Lower lobe of right lung (tissue), 2 donors: ENCODE results near the gene SPACA6. TPM values are rescaled to one million over a fixed set of nuclear protein-coding genes. Genes with fewer than 3 reads are reported as not detected.

Experiments
- ATAC-seq, 2 donors: fragments of 200-7000 bp; cut with Tn5 transposase; one replicate each; pipeline ENCODE4 v1.9.1; 2020 to 2022; ENCODE audit warnings: mild to moderate bottlenecking in 2 of 2, moderate library complexity in 2 of 2
- DNase-seq: peaks from one replicate; pipeline ENCODE4 v3.0.0-alpha.2; 2020
- H3K27ac ChIP-seq: fragments of 200-600 bp; one replicate; pipeline ENCODE4 v1.8.0; 2022
- H3K27me3 ChIP-seq: fragments of 200-600 bp; one replicate; pipeline ENCODE4 v1.8.0; 2022; ENCODE audit warnings: low read depth
- H3K36me3 ChIP-seq: fragments of 200-600 bp; one replicate; pipeline ENCODE4 v1.8.0; 2022; ENCODE audit warnings: mild to moderate bottlenecking
- H3K4me1 ChIP-seq: fragments of 200-600 bp; one replicate; pipeline ENCODE4 v1.8.0; 2022
- H3K4me3 ChIP-seq: fragments of 200-600 bp; one replicate; pipeline ENCODE4 v1.8.0; 2022; ENCODE audit warnings: mild to moderate bottlenecking
- H3K9me3 ChIP-seq: fragments of 200-600 bp; one replicate; pipeline ENCODE4 v1.8.0; 2022
- CTCF ChIP-seq: fragments of 200-600 bp; IDR thresholded peaks from one replicate; pipeline ENCODE4 v1.8.0; 2022; ENCODE audit warnings: antibody characterized with exemption, mild to moderate bottlenecking
- intact Hi-C: fragments of 100-400 bp; cut with DNase I; formaldehyde crosslinking; loops from one replicate; pipeline ENCODE4 v1.11.0; 2022
- total RNA-seq: library from RNA; stranded (reverse); fragmentation: NEBNext Ultra II Directional; extraction: Animal tissue kit (Norgen Biotek cat#: 25700); gene quantifications from one replicate; pipeline ENCODE4 v1.2.1, GENCODE V29; 2021
- donor health status: DM: no; HTN: yes; CAD: no; lungs with severe emphysema.

The SPACA6 gene
- total RNA-seq, 1 donor from 2014 or later: 19.8 TPM

DNA sequence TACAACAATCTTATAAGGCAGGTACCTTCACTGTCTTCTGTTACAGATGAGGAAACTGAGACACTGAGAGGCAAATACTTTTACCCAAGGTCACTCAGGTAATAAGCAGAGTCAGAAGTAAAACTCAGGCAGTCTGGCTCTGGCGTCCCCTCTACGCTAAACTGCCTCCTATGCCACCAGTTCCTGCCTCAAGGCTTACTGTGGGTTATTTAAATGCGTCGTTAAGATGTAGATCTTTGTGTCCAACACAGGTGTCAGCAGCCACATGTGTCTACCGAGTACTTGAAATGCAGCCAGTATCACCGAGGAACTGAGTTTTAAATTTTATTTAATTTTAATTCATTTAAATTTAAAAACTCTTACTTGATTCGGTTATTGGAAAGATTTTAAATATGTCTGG is 28.8 kb downstream of the SPACA6 start:
- Histone ChIP-seq H3K36me3 (no peaks in the 10 kb centered on the region), H3K4me1 (peaks cover 5% of the 10 kb centered on the region), H3K9me3 (no peaks in the 10 kb centered on the region), H3K27ac (no peak overlapping the region), H3K4me3 (no peak overlapping the region), H3K27me3 (peaks cover 62% of the 10 kb centered on the region)
- no peak for DNase-seq
- TF ChIP-seq CTCF: no peak
- intact Hi-C loops: no loop called here
- no peak for ATAC-seq

DNA sequence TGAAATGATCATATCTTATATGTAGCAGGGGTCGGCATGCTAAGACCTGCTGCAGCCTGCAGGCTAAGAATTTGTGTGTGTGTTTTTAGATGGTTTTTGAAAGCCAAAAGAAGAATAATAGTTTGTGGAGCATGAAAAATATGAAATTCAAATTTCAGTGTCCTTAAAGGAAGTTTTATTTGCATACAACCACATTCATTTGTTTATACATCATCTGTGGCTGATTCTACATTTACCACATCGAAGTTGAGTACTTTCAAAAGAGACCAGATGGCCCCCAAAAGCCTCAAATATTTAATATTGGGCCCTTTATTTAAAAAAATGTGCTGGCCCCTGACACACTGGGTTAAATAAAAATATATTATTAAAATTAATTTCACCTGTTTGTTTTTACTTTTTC is 29.4 kb downstream of the SPACA6 start:
- Histone ChIP-seq H3K9me3 (no peaks in the 10 kb centered on the region), H3K27me3 (peaks cover 58% of the 10 kb centered on the region), H3K4me1 (peaks cover 5% of the 10 kb centered on the region), H3K36me3 (no peaks in the 10 kb centered on the region), H3K4me3 (no peak overlapping the region), H3K27ac (no peak overlapping the region)
- ATAC-seq: no peak
- intact Hi-C loops: no loop called here
- no peak for DNase-seq
- no peak for TF ChIP-seq CTCF

- no peak for TF ChIP-seq CTCF
- ATAC-seq: peak; percentile 13 to 20
- no peak overlapping the region for H3K4me3 ChIP-seq
- H3K36me3 ChIP-seq: no peaks in the 10 kb centered on the region
- H3K4me1 ChIP-seq: peaks cover 3% of the 10 kb centered on the region
- H3K27ac ChIP-seq: no peak overlapping the region
- no peaks in the 10 kb centered on the region for H3K9me3 ChIP-seq
- peaks cover 50% of the 10 kb centered on the region for H3K27me3 ChIP-seq
- intact Hi-C loops: no loop called here
- no peak for DNase-seq
Measured at GRCh38 chr19:51724543-51724942, 31.4 kb downstream of the SPACA6 start.

GRCh38 chr19:51726049-51726448 is 32.9 kb downstream of the SPACA6 start:
- peak; percentile 66 to 73 for ATAC-seq
- Histone ChIP-seq H3K36me3 (no peaks in the 10 kb centered on the region), H3K4me1 (no peaks in the 10 kb centered on the region), H3K27me3 (peaks cover 35% of the 10 kb centered on the region), H3K9me3 (no peaks in the 10 kb centered on the region), H3K27ac (no peak overlapping the region), H3K4me3 (no peak overlapping the region)
- no peak for DNase-seq
- intact Hi-C loops: no loop called here
- no peak for TF ChIP-seq CTCF

- no peak for TF ChIP-seq CTCF
- Histone ChIP-seq H3K27me3 (peaks cover 24% of the 10 kb centered on the region), H3K9me3 (no peaks in the 10 kb centered on the region), H3K27ac (no peak overlapping the region), H3K4me1 (no peaks in the 10 kb centered on the region), H3K36me3 (no peaks in the 10 kb centered on the region), H3K4me3 (no peak overlapping the region)
- no peak for DNase-seq
- ATAC-seq: peak in 1 of 2 donors; percentile 6
- intact Hi-C loops: no loop called here
Measured at GRCh38 chr19:51727349-51727880, 34.3 kb downstream of the SPACA6 start.

DNA sequence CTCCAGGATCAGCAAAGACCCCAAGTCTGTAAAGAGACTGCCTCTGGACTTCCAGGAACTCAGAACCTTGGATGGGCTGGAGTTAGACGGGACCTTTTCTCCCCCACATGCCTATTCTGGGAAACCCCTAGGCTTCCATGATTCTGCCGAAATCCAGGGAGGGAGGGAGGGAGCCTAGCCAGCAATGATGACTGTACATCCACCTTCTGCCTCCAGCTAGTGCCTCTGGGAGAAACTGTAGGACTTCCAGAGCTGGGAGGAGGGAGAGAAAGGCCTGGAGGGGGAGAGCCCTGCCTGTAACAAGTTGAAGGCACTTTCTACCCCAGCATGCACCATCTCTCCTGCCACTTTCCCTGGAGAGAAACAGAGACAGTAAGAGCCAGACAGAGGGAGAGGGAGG is 36.7 kb downstream of the SPACA6 start:
- no peak for TF ChIP-seq CTCF
- H3K4me3 ChIP-seq: no peak overlapping the region
- H3K27ac ChIP-seq: no peak overlapping the region
- peaks cover 20% of the 10 kb centered on the region for H3K27me3 ChIP-seq
- ATAC-seq (no peak), DNase-seq (no peak)
- no peaks in the 10 kb centered on the region for H3K36me3 ChIP-seq
- H3K4me1 ChIP-seq: no peaks in the 10 kb centered on the region
- no peaks in the 10 kb centered on the region for H3K9me3 ChIP-seq
- intact Hi-C loops: no loop called here
